ENCODE results near the gene PNPT1. TPM values are rescaled to one million over a fixed set of nuclear protein-coding genes. Genes with fewer than 3 reads are reported as not detected.
"Not testable (repeated sequence)": the region's sequence is repeated elsewhere in the genome, so short reads cannot be mapped to it uniquely, and the experiment has no call there.

PNPT1 gene
- polyA plus RNA-seq, 2 of the 4 experiments (the other 2 are of a cell fraction), result 49.6 to 65.9 TPM

DNA sequence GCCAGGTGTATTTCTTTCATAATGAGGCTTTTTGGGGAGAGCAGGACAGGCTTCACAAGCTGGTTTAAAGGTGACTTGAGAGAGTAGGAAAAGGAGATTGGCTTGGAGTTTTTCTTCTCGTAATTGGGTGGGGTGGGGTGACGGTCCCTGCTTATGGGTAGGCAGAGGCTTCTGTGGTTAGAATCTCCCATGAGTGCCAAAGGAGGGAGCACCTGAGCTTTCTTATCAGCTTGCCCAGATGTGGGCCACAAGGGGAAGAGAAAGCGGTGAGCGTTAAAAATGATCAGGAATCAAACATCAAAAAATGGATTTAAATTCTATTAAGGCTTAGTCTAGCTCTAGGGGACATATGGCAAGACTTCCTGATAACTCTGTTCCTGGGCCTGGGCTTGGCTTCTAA is 9.7 kb upstream of the PNPT1 start:
- Histone ChIP-seq H3K4me3 (no peak overlapping the region), H3K9me3 (no peaks in the 10 kb centered on the region), H3K4me2 (no peak overlapping the region), H3K4me1 (no peaks in the 10 kb centered on the region), H3K27ac (no peak overlapping the region)
- no peak for DNase-seq (ENCODE audit: low read depth in 1 of 2, low spot score in 1 of 2)
- no peak for FAIRE-seq
- TF ChIP-seq, protein P1, sequence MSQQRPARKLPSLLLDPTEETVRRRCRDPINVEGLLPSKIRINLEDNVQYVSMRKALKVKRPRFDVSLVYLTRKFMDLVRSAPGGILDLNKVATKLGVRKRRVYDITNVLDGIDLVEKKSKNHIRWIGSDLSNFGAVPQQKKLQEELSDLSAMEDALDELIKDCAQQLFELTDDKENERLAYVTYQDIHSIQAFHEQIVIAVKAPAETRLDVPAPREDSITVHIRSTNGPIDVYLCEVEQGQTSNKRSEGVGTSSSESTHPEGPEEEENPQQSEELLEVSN (IDR thresholded peaks at IDR 0.05; ENCODE audit: borderline replicate concordance, low read depth), result no peak
- TF ChIP-seq ESRRA (IDR thresholded peaks at IDR 0.05; ENCODE audit: borderline replicate concordance, low read length), result no peak
- TF ChIP-seq, protein P2, sequence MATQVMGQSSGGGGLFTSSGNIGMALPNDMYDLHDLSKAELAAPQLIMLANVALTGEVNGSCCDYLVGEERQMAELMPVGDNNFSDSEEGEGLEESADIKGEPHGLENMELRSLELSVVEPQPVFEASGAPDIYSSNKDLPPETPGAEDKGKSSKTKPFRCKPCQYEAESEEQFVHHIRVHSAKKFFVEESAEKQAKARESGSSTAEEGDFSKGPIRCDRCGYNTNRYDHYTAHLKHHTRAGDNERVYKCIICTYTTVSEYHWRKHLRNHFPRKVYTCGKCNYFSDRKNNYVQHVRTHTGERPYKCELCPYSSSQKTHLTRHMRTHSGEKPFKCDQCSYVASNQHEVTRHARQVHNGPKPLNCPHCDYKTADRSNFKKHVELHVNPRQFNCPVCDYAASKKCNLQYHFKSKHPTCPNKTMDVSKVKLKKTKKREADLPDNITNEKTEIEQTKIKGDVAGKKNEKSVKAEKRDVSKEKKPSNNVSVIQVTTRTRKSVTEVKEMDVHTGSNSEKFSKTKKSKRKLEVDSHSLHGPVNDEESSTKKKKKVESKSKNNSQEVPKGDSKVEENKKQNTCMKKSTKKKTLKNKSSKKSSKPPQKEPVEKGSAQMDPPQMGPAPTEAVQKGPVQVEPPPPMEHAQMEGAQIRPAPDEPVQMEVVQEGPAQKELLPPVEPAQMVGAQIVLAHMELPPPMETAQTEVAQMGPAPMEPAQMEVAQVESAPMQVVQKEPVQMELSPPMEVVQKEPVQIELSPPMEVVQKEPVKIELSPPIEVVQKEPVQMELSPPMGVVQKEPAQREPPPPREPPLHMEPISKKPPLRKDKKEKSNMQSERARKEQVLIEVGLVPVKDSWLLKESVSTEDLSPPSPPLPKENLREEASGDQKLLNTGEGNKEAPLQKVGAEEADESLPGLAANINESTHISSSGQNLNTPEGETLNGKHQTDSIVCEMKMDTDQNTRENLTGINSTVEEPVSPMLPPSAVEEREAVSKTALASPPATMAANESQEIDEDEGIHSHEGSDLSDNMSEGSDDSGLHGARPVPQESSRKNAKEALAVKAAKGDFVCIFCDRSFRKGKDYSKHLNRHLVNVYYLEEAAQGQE (IDR thresholded peaks at IDR 0.05), result no peak
- TF ChIP-seq, protein P3, sequence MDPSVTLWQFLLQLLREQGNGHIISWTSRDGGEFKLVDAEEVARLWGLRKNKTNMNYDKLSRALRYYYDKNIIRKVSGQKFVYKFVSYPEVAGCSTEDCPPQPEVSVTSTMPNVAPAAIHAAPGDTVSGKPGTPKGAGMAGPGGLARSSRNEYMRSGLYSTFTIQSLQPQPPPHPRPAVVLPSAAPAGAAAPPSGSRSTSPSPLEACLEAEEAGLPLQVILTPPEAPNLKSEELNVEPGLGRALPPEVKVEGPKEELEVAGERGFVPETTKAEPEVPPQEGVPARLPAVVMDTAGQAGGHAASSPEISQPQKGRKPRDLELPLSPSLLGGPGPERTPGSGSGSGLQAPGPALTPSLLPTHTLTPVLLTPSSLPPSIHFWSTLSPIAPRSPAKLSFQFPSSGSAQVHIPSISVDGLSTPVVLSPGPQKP (IDR thresholded peaks at IDR 0.05; ENCODE audit: low read depth, low read length), result no peak
- TF ChIP-seq MAZ (IDR thresholded peaks at IDR 0.05; ENCODE audit: borderline replicate concordance, low read depth, low read length), result no peak
- TF ChIP-seq PHF8 (IDR thresholded peaks at IDR 0.05; ENCODE audit: borderline replicate concordance, low read depth), result no peak
- no peak for TF ChIP-seq NPAS2 (CRISPR knock-in tag; IDR thresholded peaks at IDR 0.05; ENCODE audit: borderline replicate concordance)
- no peak for TF ChIP-seq FOXS1 (CRISPR knock-in tag; IDR thresholded peaks at IDR 0.05)
- no peak for TF ChIP-seq CEBPB (IDR thresholded peaks at IDR 0.05)
- TF ChIP-seq KDM1A (IDR thresholded peaks at IDR 0.05; ENCODE audit: low read depth), result no peak
- no peak for TF ChIP-seq SMC3 (IDR thresholded peaks at IDR 0.05)
- TF ChIP-seq EHF (CRISPR knock-in tag; IDR thresholded peaks at IDR 0.05), result no peak
- no peak for TF ChIP-seq TP53 (CRISPR knock-in tag; IDR thresholded peaks at IDR 0.05)
- TF ChIP-seq, protein P4, sequence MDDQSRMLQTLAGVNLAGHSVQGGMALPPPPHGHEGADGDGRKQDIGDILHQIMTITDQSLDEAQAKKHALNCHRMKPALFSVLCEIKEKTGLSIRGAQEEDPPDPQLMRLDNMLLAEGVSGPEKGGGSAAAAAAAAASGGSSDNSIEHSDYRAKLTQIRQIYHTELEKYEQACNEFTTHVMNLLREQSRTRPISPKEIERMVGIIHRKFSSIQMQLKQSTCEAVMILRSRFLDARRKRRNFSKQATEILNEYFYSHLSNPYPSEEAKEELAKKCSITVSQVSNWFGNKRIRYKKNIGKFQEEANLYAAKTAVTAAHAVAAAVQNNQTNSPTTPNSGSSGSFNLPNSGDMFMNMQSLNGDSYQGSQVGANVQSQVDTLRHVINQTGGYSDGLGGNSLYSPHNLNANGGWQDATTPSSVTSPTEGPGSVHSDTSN (IDR thresholded peaks at IDR 0.05), result no peak
- no peak for TF ChIP-seq POLR2AphosphoS2 (conservative IDR thresholded peaks at IDR 0.05; ENCODE audit: low read length)
- no peak for TF ChIP-seq RAD21 (conservative IDR thresholded peaks at IDR 0.05 in 1 of 2, IDR thresholded peaks at IDR 0.05 in 1 of 2)
- no peak for TF ChIP-seq HDAC2 (IDR thresholded peaks at IDR 0.05)
- no peak for TF ChIP-seq HOXA7 (CRISPR knock-in tag; IDR thresholded peaks at IDR 0.05)
- no peak for TF ChIP-seq ZNF302 (CRISPR knock-in tag; IDR thresholded peaks at IDR 0.05)
- no peak for TF ChIP-seq MAFK (IDR thresholded peaks at IDR 0.05; ENCODE audit: partially characterized antibody)
- ChIA-PET POLR2A (no interaction called here), CTCF (interaction anchor here (1.2 to 4.2 kb wide), 3 partner anchors 12 to 16 kb away, joined by 5 to 30 read pairs (median 7); no protein-coding TSS in a partner anchor)
- ATAC-seq, result no peak
- 40% methylated on average over 4 of the region's 4 CpGs for WGBS (ENCODE audit: missing lambda C conversion rate)

DNA sequence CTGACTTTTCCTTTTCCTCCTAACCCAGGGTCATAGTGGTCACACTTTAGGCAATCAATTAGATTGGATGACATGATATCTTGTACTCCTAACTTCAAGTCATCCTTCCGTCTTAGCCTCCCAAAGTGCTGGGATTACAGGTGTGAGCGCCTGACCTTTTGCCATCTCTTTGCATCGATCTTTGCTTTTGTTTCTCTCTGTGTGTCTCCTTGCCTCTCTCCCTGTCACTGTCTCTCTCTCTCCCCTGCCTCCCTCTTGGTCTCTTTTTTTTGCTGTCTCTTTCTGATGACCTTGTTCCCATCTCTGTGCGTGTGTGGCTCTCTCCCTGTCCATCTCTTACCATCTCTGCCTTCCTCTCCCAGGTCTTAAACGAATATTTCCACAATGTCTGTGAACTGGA is 904 bp downstream of the PNPT1 start:
- H3K27ac ChIP-seq, result peak overlapping the region; percentile 69 to 95
- POLR2A ChIA-PET, result interaction anchor here (0.5 kb wide), 1 partner anchor 423 kb away, joined by 4 read pairs; no protein-coding TSS in a partner anchor
- peak; percentile 40; a peak in 5 of 6 replicates for ATAC-seq

More for the DNA sequence above, 904 bp downstream of the PNPT1 start:
- FAIRE-seq, result peak; percentile 92
- H3K9me3 ChIP-seq; DNase-seq (ENCODE audit: low read depth in 1 of 2, low spot score in 1 of 2); CTCF ChIA-PET: not testable (repeated sequence)
- Histone ChIP-seq H3K4me3 (peak overlapping the region; percentile 61), H3K4me1 (peaks cover 13% of the 10 kb centered on the region; the same call in 2 of the 3 replicates), H3K4me2 (peak overlapping the region; percentile 93)
- 27% methylated on average over 5 of the region's 5 CpGs for WGBS (ENCODE audit: missing lambda C conversion rate)

Measured in A549 (cell line).